Colonic mucosa (tissue), 4 donors: ENCODE results near the gene ABI1. TPM values are rescaled to one million over a fixed set of nuclear protein-coding genes. Genes with fewer than 3 reads are reported as not detected.
"Not testable (repeated sequence)": the region's sequence is repeated elsewhere in the genome, so short reads cannot be mapped to it uniquely, and the experiment has no call there.

Experiments
- DNase-seq: peaks from one replicate; pipeline ENCODE4 v3.0.0-alpha.2; 2020
- H3K27ac ChIP-seq: fragments of 200-600 bp; one replicate; pipeline ENCODE4 v1.8.0; 2021
- H3K27me3 ChIP-seq: fragments of 200-600 bp; one replicate; pipeline ENCODE4 v1.8.0; 2021
- H3K36me3 ChIP-seq: fragments of 200-600 bp; one replicate; pipeline ENCODE4 v1.8.0; 2021
- H3K4me1 ChIP-seq: fragments of 200-600 bp; one replicate; pipeline ENCODE4 v1.8.0; 2021; ENCODE audit warnings: mild to moderate bottlenecking
- H3K4me3 ChIP-seq: fragments of 200-600 bp; one replicate; pipeline ENCODE4 v1.8.0; 2021
- H3K9ac ChIP-seq, 2 donors: one replicate each; pipeline ENCODE4 v1.7.0; 2013; ENCODE audit warnings: control low read depth in 2 of 2, low read depth in 2 of 2, low read length in 2 of 2
- H3K9me3 ChIP-seq: fragments of 200-600 bp; one replicate; pipeline ENCODE4 v1.8.0; 2021
- CTCF ChIP-seq: fragments of 200-600 bp; IDR thresholded peaks from one replicate; pipeline ENCODE4 v1.8.0; 2022; ENCODE audit warnings: antibody characterized with exemption, mild to moderate bottlenecking
- intact Hi-C: fragments of 100-400 bp; cut with DNase I; formaldehyde crosslinking; loops from one replicate; pipeline ENCODE4 v1.14.1; 2022
- total RNA-seq, 2 donors: library from RNA; stranded (reverse); fragmentation: NEBNext Ultra II Directional in 1 of 2; extraction: Animal tissue kit (Norgen Biotek cat#: 25700) in 1 of 2; gene quantifications; one replicate each; pipeline ENCODE4 v1.2.1, GENCODE V29; 2021
- donor health status: healthy.
- donor health status: DM: no; HTN: no; CAD: no.
- donor health status: DM: no; HTN: no; CAD: no.

The ABI1 gene
- total RNA-seq, 2 donors from 2014 or later, result 45.6 to 65.3 TPM

GRCh38 chr10:26792758-26793495 lies 67.8 kb downstream of the ABI1 start:
- no peaks in the 10 kb centered on the region for H3K9me3 ChIP-seq
- H3K27ac ChIP-seq, result no peak overlapping the region
- intact Hi-C loops, result no loop called here
- no peak overlapping the region for H3K9ac ChIP-seq
- TF ChIP-seq CTCF, result no peak
- H3K4me1 ChIP-seq, result no peaks in the 10 kb centered on the region
- DNase-seq, result no peak
- no peaks in the 10 kb centered on the region for H3K27me3 ChIP-seq
- H3K36me3 ChIP-seq, result no peaks in the 10 kb centered on the region
- no peak overlapping the region for H3K4me3 ChIP-seq

GRCh38 chr10:26790221-26790995 lies 70.3 kb downstream of the ABI1 start:
- no peak for TF ChIP-seq CTCF
- H3K4me3 ChIP-seq, result no peak overlapping the region
- no peaks in the 10 kb centered on the region for H3K27me3 ChIP-seq
- no peaks in the 10 kb centered on the region for H3K9me3 ChIP-seq
- intact Hi-C loops, result no loop called here
- no peak for DNase-seq
- H3K9ac ChIP-seq, result no peak overlapping the region
- H3K27ac ChIP-seq, result no peak overlapping the region
- H3K36me3 ChIP-seq, result no peaks in the 10 kb centered on the region
- H3K4me1 ChIP-seq, result no peaks in the 10 kb centered on the region

- DNase-seq, H3K9me3 ChIP-seq, H3K4me3 ChIP-seq, H3K27ac ChIP-seq, H3K27me3 ChIP-seq, H3K4me1 ChIP-seq, H3K9ac ChIP-seq, intact Hi-C loops, H3K36me3 ChIP-seq: not testable (repeated sequence)
Observed at GRCh38 chr10:26789779-26790178, 71.0 kb downstream of the ABI1 start.

GRCh38 chr10:26787362-26787761 lies 73.4 kb downstream of the ABI1 start:
- Histone ChIP-seq H3K27ac (no peak overlapping the region), H3K4me1 (no peaks in the 10 kb centered on the region), H3K4me3 (no peak overlapping the region), H3K9ac (no peak overlapping the region), H3K36me3 (no peaks in the 10 kb centered on the region), H3K27me3 (no peaks in the 10 kb centered on the region), H3K9me3 (no peaks in the 10 kb centered on the region)
- no peak for DNase-seq
- no peak for TF ChIP-seq CTCF
- intact Hi-C loops, result no loop called here

- Histone ChIP-seq H3K4me3 (no peak overlapping the region), H3K27ac (peak overlapping the region; percentile 3), H3K9ac (no peak overlapping the region), H3K9me3 (no peaks in the 10 kb centered on the region), H3K36me3 (no peaks in the 10 kb centered on the region), H3K27me3 (no peaks in the 10 kb centered on the region), H3K4me1 (peaks cover 13% of the 10 kb centered on the region)
- intact Hi-C loops, result no loop called here
- no peak for DNase-seq
- TF ChIP-seq CTCF, result no peak
Observed at GRCh38 chr10:26781797-26782196, 79.0 kb downstream of the ABI1 start.
